LNCaP clone FGC (cell line): ENCODE data around the gene CLCN4.

ENCODE experiments used
- DNase-seq: peaks from one replicate; pipeline ENCODE4 v3.0.0-alpha.2; 2011; ENCODE audit warnings: low read depth
- H3K4me3 ChIP-seq: 2 replicates; pipeline ENCODE4 v1.5.1; 2011; ENCODE audit warnings: mild to moderate bottlenecking, low read depth, low read length, control low read depth
- CTCF ChIP-seq: IDR thresholded peaks from 2 replicates; pipeline ENCODE4 v1.5.1; 2012; ENCODE audit warnings: mild to moderate bottlenecking; ENCODE audit not compliant: control insufficient read depth, insufficient read depth; ENCODE audit errors: extremely low read depth

The CLCN4 gene

GRCh38 chrX:10111364-10112148, 45.2 kb upstream of the CLCN4 start:
- no peak for DNase-seq
- TF ChIP-seq CTCF = no peak

DNA sequence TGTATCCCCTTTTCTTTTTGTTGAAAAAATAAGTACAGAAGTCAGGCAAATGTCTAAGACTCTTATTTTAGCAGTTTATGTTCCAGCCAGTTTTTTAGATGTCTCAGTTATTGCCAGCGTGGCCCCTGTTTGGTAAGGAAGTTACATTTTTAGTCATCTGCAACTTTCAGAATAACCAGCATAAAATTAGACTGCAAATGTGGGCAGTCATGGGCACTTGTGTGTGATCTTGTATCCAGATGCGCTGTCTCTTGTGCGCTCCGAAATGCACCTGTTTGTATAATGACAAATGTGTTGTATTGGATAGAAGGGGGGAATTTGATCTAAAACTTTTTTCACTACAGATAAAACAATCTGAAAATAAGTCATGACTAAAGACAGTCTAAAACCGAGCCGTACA, 44.3 kb upstream of the CLCN4 start:
- H3K4me3 ChIP-seq = no peak overlapping the region
- TF ChIP-seq CTCF = no peak
- DNase-seq = no peak

More at GRCh38 chrX:10111364-10112148, 45.2 kb upstream of the CLCN4 start:
- no peak overlapping the region for H3K4me3 ChIP-seq

DNA sequence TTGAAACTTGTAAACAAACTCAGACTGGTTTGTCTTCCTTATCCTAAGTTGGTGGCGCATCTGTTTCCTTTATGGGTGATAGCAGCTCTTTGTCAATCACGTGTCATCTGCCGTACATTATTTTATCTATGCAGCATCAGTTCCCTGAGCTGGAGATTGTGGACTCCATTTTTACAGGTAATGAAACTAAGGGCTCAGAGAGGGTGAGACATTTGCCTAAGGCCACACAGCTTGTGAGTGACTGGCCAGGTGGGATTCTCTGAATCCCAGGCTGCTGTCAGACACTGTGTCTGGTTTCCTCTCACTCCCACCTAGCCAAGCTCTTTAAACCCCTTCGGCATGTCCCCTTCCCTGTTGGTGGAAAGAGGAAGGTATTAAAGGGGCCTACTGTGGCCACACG, 41.7 kb upstream of the CLCN4 start:
- no peak overlapping the region for H3K4me3 ChIP-seq
- TF ChIP-seq CTCF = no peak
- DNase-seq = no peak

DNA sequence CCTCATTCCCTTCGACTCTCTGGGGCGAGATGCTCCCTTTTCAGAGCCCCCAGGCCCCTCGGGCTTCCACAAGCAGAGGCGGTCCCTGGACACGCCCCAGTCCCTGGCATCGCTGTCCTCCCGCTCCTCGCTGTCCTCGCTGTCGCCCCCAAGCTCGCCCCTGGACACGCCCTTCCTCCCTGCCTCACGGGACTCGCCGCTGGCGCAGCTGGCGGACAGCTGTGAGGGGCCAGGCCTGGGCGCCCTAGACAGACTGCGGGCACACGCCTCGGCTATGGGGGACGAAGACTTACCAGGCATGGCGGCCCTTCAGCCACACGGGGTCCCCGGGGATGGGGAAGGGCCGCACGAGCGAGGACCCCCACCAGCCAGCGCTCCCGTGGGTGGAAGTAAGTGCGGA, 39.5 kb upstream of the CLCN4 start:
- no peak overlapping the region for H3K4me3 ChIP-seq
- no peak for DNase-seq
- TF ChIP-seq CTCF = no peak

DNA sequence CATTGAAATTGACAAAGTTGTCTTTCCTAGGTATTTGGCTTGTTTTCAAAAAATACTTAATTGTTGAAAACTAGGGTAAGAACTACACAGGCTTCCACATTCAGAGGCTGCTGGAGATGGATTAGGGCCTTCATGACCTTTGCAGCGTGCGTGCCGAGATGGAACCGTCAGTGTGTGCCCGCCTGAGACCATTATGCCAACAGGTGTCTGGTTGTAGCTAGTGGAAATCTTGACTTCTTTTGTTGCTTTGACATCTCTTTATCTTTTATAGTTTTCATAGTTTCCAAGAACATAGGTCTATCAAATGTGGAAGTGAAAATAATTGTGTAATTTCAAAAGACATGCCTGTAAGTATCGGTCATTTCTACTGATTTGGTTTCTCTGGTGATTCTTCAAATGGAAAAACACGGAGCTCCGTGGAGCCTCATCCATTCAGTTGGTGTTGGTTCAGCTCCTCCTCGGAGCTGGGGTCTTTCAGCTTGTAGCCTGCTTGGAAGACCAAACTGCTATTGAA, 38.9 kb upstream of the CLCN4 start:
- H3K4me3 ChIP-seq = no peak overlapping the region
- no peak for TF ChIP-seq CTCF
- DNase-seq = no peak

- no peak for TF ChIP-seq CTCF
- H3K4me3 ChIP-seq = no peak overlapping the region
- DNase-seq = no peak
These were observed 38.2 kb upstream of the CLCN4 start for GRCh38 chrX:10118530-10118929.
